ENCODE data around the gene CDKAL1.
A peak's percentile ranks its signal among the peaks of the same experiment; 100 is the strongest.

CDKAL1 gene

GRCh38 chr6:21257125-21257524 is 722.9 kb downstream of the CDKAL1 start:
- H3K4me3 ChIP-seq (ENCODE audit: low read depth in 1 of 2, low read length in 2 of 2), result no peak overlapping the region
- H3K36me3 ChIP-seq (ENCODE audit: insufficient read depth, low read length), result no peaks in the 10 kb centered on the region
- peak overlapping the region; percentile 14; the same call in 1 of the 2 replicates for H3K4me2 ChIP-seq (ENCODE audit: insufficient read depth, low read length)
- DNase-seq (peak; percentile 62), ATAC-seq (ENCODE audit: insufficient read depth, low read depth) (peak; percentile 85)
- peak overlapping the region; percentile 68 for H3K27ac ChIP-seq (ENCODE audit: low read length)
- no peaks in the 10 kb centered on the region for H4K20me1 ChIP-seq (ENCODE audit: insufficient read depth, low read length)
- peaks cover 48% of the 10 kb centered on the region for H3K4me1 ChIP-seq (ENCODE audit: insufficient read depth, low read length)
- H3K79me2 ChIP-seq (ENCODE audit: insufficient read depth, low read length), result no peaks in the 10 kb centered on the region
- 0 out of 2 replicates have a peak overlapping the region, but pooled peaks have one; percentile 15 for H3K9ac ChIP-seq (ENCODE audit: low read depth, low read length)
- TF ChIP-seq CTCF (IDR thresholded peaks at IDR 0.05; ENCODE audit: borderline replicate concordance, extremely low read depth, low read length, poor library complexity, severe bottlenecking) (no peak), EZH2 (IDR thresholded peaks at IDR 0.05; ENCODE audit: borderline replicate concordance, low read depth, low read length, severe bottlenecking) (no peak)
- H3K27me3 ChIP-seq (ENCODE audit: insufficient read depth, low read length, poor library complexity), result no peaks in the 10 kb centered on the region
- H2AFZ ChIP-seq (ENCODE audit: low read depth, low read length), result peak overlapping the region; percentile 10
- no peaks in the 10 kb centered on the region for H3K9me3 ChIP-seq (ENCODE audit: insufficient read depth, low read length, severe bottlenecking)

DNA sequence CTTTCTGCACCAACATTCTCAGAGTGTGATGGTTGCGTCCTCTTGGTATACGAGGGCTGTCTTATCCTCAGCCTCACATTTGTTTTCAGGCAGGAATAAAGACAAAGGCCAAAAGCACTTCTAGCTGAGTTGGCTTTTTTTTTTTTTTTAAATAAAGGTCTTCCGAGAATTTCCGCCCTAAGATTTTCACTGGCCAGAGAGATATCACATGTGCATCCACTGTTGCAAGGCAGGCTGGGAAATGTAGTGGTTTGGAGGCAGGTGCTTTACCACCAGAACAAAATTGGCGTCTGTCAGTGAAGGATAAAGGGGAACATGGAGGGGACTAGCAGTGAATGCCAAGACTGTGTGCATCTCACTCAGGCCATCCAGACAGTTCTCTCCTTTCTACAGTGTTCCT is 724.4 kb downstream of the CDKAL1 start:
- Histone ChIP-seq H4K20me1 (ENCODE audit: insufficient read depth, low read length) (no peaks in the 10 kb centered on the region), H3K79me2 (ENCODE audit: insufficient read depth, low read length) (no peaks in the 10 kb centered on the region), H3K9me3 (ENCODE audit: insufficient read depth, low read length, severe bottlenecking) (no peaks in the 10 kb centered on the region), H3K27ac (ENCODE audit: low read length) (peak overlapping the region; percentile 41; the same call in 1 of the 2 replicates), H3K27me3 (ENCODE audit: insufficient read depth, low read length, poor library complexity) (no peaks in the 10 kb centered on the region), H2AFZ (ENCODE audit: low read depth, low read length) (no peak overlapping the region), H3K4me1 (ENCODE audit: insufficient read depth, low read length) (peaks cover 48% of the 10 kb centered on the region), H3K4me3 (ENCODE audit: low read depth in 1 of 2, low read length in 2 of 2) (no peak overlapping the region), H3K4me2 (ENCODE audit: insufficient read depth, low read length) (no peak overlapping the region), H3K36me3 (ENCODE audit: insufficient read depth, low read length) (no peaks in the 10 kb centered on the region), H3K9ac (ENCODE audit: low read depth, low read length) (no peak overlapping the region)
- TF ChIP-seq EZH2 (IDR thresholded peaks at IDR 0.05; ENCODE audit: borderline replicate concordance, low read depth, low read length, severe bottlenecking) (no peak), CTCF (IDR thresholded peaks at IDR 0.05; ENCODE audit: borderline replicate concordance, extremely low read depth, low read length, poor library complexity, severe bottlenecking) (no peak)
- DNase-seq, result peak; percentile 13
- no peak for ATAC-seq (ENCODE audit: insufficient read depth, low read depth)

DNA sequence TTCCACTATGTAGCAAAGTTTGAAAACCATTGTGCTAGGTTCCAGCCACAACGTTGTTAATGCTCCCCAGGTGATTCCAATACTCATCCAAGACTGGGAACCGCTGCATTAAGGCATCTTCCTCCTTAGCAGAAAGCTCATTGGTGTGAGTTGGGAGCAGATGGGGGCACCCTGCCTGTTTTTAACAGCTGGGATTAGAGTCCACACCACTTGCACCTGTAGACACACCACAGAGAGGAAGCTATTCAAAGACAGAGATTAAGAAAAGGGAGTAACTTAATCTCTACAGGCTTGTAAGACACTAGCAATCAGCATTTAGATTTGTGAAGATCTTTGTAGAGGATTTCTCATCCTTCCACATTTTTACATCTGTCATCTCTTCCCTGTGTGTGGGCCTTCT is 725.4 kb downstream of the CDKAL1 start:
- H4K20me1 ChIP-seq (ENCODE audit: insufficient read depth, low read length), result no peaks in the 10 kb centered on the region
- H2AFZ ChIP-seq (ENCODE audit: low read depth, low read length), result no peak overlapping the region
- peak; percentile 38 for DNase-seq
- TF ChIP-seq CTCF (IDR thresholded peaks at IDR 0.05; ENCODE audit: borderline replicate concordance, extremely low read depth, low read length, poor library complexity, severe bottlenecking) (no peak), EZH2 (IDR thresholded peaks at IDR 0.05; ENCODE audit: borderline replicate concordance, low read depth, low read length, severe bottlenecking) (no peak)
- H3K4me3 ChIP-seq (ENCODE audit: low read depth in 1 of 2, low read length in 2 of 2), result no peak overlapping the region
- no peak overlapping the region for H3K4me2 ChIP-seq (ENCODE audit: insufficient read depth, low read length)
- H3K36me3 ChIP-seq (ENCODE audit: insufficient read depth, low read length), result no peaks in the 10 kb centered on the region
- no peaks in the 10 kb centered on the region for H3K9me3 ChIP-seq (ENCODE audit: insufficient read depth, low read length, severe bottlenecking)
- peak; percentile 73 for ATAC-seq (ENCODE audit: insufficient read depth, low read depth)
- H3K4me1 ChIP-seq (ENCODE audit: insufficient read depth, low read length), result peaks cover 48% of the 10 kb centered on the region
- no peaks in the 10 kb centered on the region for H3K79me2 ChIP-seq (ENCODE audit: insufficient read depth, low read length)
- no peaks in the 10 kb centered on the region for H3K27me3 ChIP-seq (ENCODE audit: insufficient read depth, low read length, poor library complexity)
- H3K27ac ChIP-seq (ENCODE audit: low read length), result peak overlapping the region; percentile 61
- no peak overlapping the region for H3K9ac ChIP-seq (ENCODE audit: low read depth, low read length)

GRCh38 chr6:21262504-21262903 is 728.2 kb downstream of the CDKAL1 start:
- no peaks in the 10 kb centered on the region for H3K36me3 ChIP-seq (ENCODE audit: insufficient read depth, low read length)
- no peaks in the 10 kb centered on the region for H3K27me3 ChIP-seq (ENCODE audit: insufficient read depth, low read length, poor library complexity)
- no peak overlapping the region for H3K9ac ChIP-seq (ENCODE audit: low read depth, low read length)
- H4K20me1 ChIP-seq (ENCODE audit: insufficient read depth, low read length), result no peaks in the 10 kb centered on the region
- H3K4me1 ChIP-seq (ENCODE audit: insufficient read depth, low read length), result peaks cover 34% of the 10 kb centered on the region
- TF ChIP-seq EZH2 (IDR thresholded peaks at IDR 0.05; ENCODE audit: borderline replicate concordance, low read depth, low read length, severe bottlenecking) (no peak), CTCF (IDR thresholded peaks at IDR 0.05; ENCODE audit: borderline replicate concordance, extremely low read depth, low read length, poor library complexity, severe bottlenecking) (no peak)
- no peak overlapping the region for H3K27ac ChIP-seq (ENCODE audit: low read length)
- no peak for ATAC-seq (ENCODE audit: insufficient read depth, low read depth)
- no peak for DNase-seq
- H3K4me2 ChIP-seq (ENCODE audit: insufficient read depth, low read length), result no peak overlapping the region
- no peaks in the 10 kb centered on the region for H3K9me3 ChIP-seq (ENCODE audit: insufficient read depth, low read length, severe bottlenecking)
- no peak overlapping the region for H2AFZ ChIP-seq (ENCODE audit: low read depth, low read length)
- H3K4me3 ChIP-seq (ENCODE audit: low read depth in 1 of 2, low read length in 2 of 2), result no peak overlapping the region
- no peaks in the 10 kb centered on the region for H3K79me2 ChIP-seq (ENCODE audit: insufficient read depth, low read length)

Measured in DND-41 (cell line).